GM19452 (cell line): ENCODE results near the gene DSCAML1.

ENCODE experiments used
- ATAC-seq: cut with Tn5 transposase; IDR thresholded peaks from one replicate; pipeline ENCODE4 v1.9.1; 2021; ENCODE audit not compliant: unreplicated experiment

Gene DSCAML1

GRCh38 chr11:117643606-117644300 is 153.3 kb downstream of the DSCAML1 start:
- ATAC-seq, result no peak

- ATAC-seq, result no peak
These were observed 154.2 kb downstream of the DSCAML1 start for GRCh38 chr11:117642835-117643234.

GRCh38 chr11:117642396-117642795 is 154.6 kb downstream of the DSCAML1 start:
- no peak for ATAC-seq

GRCh38 chr11:117641008-117641915 is 155.8 kb downstream of the DSCAML1 start:
- ATAC-seq, result no peak

GRCh38 chr11:117640041-117640440 is 157.0 kb downstream of the DSCAML1 start:
- no peak for ATAC-seq

- ATAC-seq, result no peak
These were observed 157.4 kb downstream of the DSCAML1 start for GRCh38 chr11:117639601-117640000.

- no peak for ATAC-seq
These were observed 158.0 kb downstream of the DSCAML1 start for GRCh38 chr11:117638911-117639543.

- no peak for ATAC-seq
These were observed 162.0 kb downstream of the DSCAML1 start for GRCh38 chr11:117634756-117635603.

GRCh38 chr11:117633976-117634755 is 162.8 kb downstream of the DSCAML1 start:
- no peak for ATAC-seq

GRCh38 chr11:117633186-117633754 is 163.7 kb downstream of the DSCAML1 start:
- ATAC-seq, result no peak

- no peak for ATAC-seq
These were observed 164.7 kb downstream of the DSCAML1 start for GRCh38 chr11:117632306-117632705.

GRCh38 chr11:117631336-117632140 is 165.5 kb downstream of the DSCAML1 start:
- no peak for ATAC-seq

GRCh38 chr11:117629891-117630538 is 167.0 kb downstream of the DSCAML1 start:
- no peak for ATAC-seq

- ATAC-seq, result no peak
These were observed 167.9 kb downstream of the DSCAML1 start for GRCh38 chr11:117629146-117629545.

- ATAC-seq, result no peak
These were observed 169.8 kb downstream of the DSCAML1 start for GRCh38 chr11:117627259-117627658.

GRCh38 chr11:117626576-117626975 is 170.4 kb downstream of the DSCAML1 start:
- no peak for ATAC-seq

GRCh38 chr11:117625237-117625636 is 171.8 kb downstream of the DSCAML1 start:
- no peak for ATAC-seq

- ATAC-seq, result no peak
These were observed 173.2 kb downstream of the DSCAML1 start for GRCh38 chr11:117623831-117624271.
